Measurements from ENCODE around the gene TPK1. TPM values are rescaled to one million over a fixed set of nuclear protein-coding genes. Genes with fewer than 3 reads are reported as not detected.

TPK1 gene
- total RNA-seq, 1 donor: 3.9 TPM

DNA sequence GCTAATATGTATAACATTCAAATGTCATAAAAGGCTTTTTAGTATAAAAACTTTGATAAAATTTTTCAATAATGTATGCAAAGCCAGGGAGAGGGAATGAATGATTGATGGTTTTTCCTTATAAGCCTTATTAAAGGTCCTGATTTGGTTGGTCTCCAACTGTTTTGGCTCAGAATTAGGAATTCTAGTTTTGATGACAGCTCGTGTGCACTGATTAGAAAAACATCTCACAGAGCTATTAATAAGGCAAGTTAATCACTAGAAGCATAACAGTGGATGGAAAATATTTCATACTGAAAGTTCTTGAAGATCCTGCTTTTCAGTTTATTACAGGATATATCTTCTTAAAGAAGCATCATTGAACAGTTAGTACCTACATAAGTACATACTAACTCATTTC, 317.5 kb downstream of the TPK1 start:
- TF ChIP-seq, protein P1, sequence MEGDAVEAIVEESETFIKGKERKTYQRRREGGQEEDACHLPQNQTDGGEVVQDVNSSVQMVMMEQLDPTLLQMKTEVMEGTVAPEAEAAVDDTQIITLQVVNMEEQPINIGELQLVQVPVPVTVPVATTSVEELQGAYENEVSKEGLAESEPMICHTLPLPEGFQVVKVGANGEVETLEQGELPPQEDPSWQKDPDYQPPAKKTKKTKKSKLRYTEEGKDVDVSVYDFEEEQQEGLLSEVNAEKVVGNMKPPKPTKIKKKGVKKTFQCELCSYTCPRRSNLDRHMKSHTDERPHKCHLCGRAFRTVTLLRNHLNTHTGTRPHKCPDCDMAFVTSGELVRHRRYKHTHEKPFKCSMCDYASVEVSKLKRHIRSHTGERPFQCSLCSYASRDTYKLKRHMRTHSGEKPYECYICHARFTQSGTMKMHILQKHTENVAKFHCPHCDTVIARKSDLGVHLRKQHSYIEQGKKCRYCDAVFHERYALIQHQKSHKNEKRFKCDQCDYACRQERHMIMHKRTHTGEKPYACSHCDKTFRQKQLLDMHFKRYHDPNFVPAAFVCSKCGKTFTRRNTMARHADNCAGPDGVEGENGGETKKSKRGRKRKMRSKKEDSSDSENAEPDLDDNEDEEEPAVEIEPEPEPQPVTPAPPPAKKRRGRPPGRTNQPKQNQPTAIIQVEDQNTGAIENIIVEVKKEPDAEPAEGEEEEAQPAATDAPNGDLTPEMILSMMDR (IDR thresholded peaks at IDR 0.05; ENCODE audit: insufficient read depth, low read depth, low read length): no peak
- no peak for DNase-seq (ENCODE audit: low read depth)
- no peak overlapping the region for H3K4me3 ChIP-seq (ENCODE audit: low read depth, low read length)

DNA sequence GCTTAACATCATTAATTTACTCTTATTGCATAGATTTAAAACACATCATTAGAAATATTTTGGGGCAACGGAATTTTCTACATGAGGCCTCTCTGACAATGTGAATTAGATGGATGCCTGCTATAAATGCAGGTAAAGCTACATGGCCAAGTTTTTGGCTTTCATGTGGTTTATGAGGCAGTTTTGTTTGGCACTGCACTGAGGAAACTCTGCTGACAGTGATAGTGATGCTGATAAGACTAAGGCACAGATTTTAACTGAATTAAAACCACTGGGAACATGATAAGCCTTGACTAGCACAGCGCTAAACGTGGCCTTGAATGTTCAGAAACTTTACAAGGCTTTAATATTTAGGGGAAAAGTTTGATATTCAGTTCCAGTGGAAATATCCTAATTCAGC, 318.1 kb downstream of the TPK1 start:
- no peak overlapping the region for H3K4me3 ChIP-seq (ENCODE audit: low read depth, low read length)
- TF ChIP-seq, protein P1 (IDR thresholded peaks at IDR 0.05; ENCODE audit: insufficient read depth, low read depth, low read length): no peak
- no peak for DNase-seq (ENCODE audit: low read depth)

DNA sequence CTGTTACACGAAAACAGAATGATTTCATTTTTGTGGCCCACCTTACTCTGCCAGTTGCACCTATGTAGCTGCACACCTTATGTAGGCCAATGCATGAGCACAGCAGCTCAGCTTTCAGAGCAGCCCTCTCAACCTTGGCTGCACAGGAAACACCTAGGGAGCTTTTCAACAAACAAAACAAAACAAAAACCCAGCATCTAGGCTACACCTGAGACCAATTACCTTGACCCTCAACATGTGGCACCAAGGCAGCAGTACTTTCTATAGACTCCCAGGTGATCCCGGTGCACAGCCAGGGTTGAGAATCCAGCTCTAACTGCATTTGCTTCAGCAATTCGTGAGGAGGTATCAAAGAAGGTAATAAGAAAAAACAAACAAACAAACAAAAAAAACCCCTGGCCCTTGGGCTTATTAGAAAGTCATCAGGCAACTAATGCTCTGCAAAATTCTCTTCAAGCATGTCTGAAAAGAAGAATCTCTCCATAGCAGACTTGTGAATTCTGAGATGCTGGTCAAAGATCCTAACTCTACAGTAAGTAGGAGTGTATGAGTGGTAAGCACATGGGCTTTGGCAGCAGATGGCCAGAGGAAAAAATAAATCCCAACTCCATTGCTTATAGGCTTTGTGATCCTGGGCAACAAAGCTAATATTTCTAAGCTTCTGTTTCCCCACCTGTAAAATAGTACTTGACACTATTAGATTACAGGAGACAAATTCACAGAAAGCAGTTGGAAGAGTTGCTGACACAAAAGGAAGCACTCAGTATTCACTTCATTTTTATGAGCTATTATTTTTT, 318.9 kb downstream of the TPK1 start:
- DNase-seq (ENCODE audit: low read depth): no peak
- TF ChIP-seq, protein P1 (IDR thresholded peaks at IDR 0.05; ENCODE audit: insufficient read depth, low read depth, low read length): no peak
- no peak overlapping the region for H3K4me3 ChIP-seq (ENCODE audit: low read depth, low read length)

DNA sequence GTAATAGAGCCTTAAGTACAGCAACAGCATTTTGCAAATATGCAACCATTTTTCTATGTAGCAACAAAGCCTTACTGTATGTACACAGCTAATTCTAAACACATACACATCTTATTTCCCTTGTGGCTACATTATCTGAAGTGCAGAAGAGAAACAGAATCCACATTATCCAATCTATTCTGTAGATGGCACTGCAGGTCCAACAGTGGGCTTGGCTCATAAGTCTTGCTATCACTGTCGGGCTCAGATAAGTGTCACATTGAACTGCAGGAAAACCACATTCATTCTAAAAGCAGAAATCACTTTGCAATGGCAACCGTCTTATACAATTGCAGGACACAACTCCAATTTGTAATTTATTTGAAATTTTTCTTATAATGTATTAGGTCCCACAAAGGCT, 322.5 kb downstream of the TPK1 start:
- DNase-seq (ENCODE audit: low read depth): peak; percentile 3
- TF ChIP-seq, protein P1 (IDR thresholded peaks at IDR 0.05; ENCODE audit: insufficient read depth, low read depth, low read length): peak; percentile 16
- H3K4me3 ChIP-seq (ENCODE audit: low read depth, low read length): no peak overlapping the region

DNA sequence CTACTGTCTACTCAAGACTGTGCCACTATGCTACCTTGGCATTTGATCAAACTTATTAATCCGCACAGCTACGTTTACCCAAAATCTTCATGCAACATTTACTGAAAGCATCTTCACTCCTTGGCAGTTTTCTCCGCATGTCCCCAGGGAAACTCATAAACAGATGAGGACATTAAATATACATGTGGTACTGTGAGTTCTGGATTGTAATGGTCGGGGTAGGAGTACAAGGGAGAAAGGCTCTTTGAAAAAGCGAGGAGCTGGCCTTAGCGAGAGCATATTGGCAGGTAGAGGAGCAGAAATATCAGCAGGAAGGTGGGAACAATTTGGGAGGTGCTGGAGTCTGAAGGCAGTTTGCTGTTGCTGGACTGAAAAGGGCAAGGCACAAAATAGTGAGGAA, 325.2 kb downstream of the TPK1 start:
- TF ChIP-seq, protein P1 (IDR thresholded peaks at IDR 0.05; ENCODE audit: insufficient read depth, low read depth, low read length): no peak
- no peak overlapping the region for H3K4me3 ChIP-seq (ENCODE audit: low read depth, low read length)
- no peak for DNase-seq (ENCODE audit: low read depth)

DNA sequence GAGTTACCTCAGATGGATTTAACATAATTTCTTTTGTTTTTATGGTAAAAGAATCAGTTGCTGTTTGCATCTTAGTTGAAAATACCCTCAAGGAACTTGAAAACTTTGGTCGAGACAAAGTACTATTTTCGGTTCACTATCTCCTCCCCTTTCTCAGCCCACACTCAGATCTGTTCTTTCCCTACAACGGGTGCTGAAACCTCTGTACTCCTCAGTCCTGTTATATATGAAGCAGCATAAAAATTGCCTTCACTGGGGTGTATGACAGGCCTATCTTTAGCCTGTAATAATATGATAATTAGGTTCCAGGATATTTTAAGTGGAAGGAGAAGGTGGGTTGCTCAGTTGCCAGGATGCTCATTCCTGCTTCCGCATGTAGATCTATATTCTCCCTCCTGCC, 327.2 kb downstream of the TPK1 start:
- no peak for DNase-seq (ENCODE audit: low read depth)
- no peak overlapping the region for H3K4me3 ChIP-seq (ENCODE audit: low read depth, low read length)
- TF ChIP-seq, protein P1 (IDR thresholded peaks at IDR 0.05; ENCODE audit: insufficient read depth, low read depth, low read length): no peak

DNA sequence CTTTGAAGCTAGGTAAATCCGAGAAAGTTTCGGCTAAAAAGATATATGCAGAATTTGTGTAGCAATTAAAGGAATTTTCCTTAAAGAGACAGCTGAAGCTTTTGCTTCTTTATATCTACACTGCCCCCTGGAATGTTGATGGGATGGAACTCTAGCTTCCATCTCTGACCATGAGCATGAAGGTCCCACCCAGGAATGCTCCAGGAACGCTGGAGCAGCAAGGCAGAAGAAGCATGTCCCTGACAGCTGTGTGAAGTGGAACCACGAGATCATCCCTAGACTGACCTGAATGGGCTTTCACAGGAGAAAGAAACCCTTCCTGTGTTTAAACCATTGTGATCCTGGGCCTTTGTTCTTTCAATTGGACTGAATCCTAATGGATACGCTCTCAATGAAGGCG, 332.6 kb downstream of the TPK1 start:
- H3K4me3 ChIP-seq (ENCODE audit: low read depth, low read length): no peak overlapping the region
- no peak for DNase-seq (ENCODE audit: low read depth)
- TF ChIP-seq, protein P1 (IDR thresholded peaks at IDR 0.05; ENCODE audit: insufficient read depth, low read depth, low read length): no peak
